SK-N-SH treated with all-trans-retinoic acid at 6 μM for 48 hours (cell line): ENCODE data around the gene CYP11A1.

ENCODE experiments used
- ATAC-seq: fragments of 200-7000 bp; cut with Tn5 transposase; 3 replicates; pipeline ENCODE4 v1.9.1; 2020; ENCODE audit warnings: mild to moderate bottlenecking, moderate library complexity
- ARNTL ChIP-seq: fragments of 450-650 bp; formaldehyde crosslinking; IDR thresholded peaks from 2 replicates; pipeline ENCODE4 v1.5.0; 2020; ENCODE audit warnings: low read depth, mild to moderate bottlenecking, moderate library complexity, borderline replicate concordance
- BACH2 ChIP-seq: fragments of 250-450 bp; sonication (Bioruptor Pico); IDR thresholded peaks from 2 replicates; pipeline ENCODE4 v1.9.0; 2021; ENCODE audit warnings: mild to moderate bottlenecking, borderline replicate concordance
- CREB5 ChIP-seq: fragments of 250-450 bp; sonication (Bioruptor Pico); IDR thresholded peaks from 2 replicates; pipeline ENCODE4 v1.5.1; 2020; ENCODE audit warnings: low read depth, mild to moderate bottlenecking, moderate library complexity
- CSDC2 ChIP-seq: fragments of 250-450 bp; sonication (Bioruptor Pico); IDR thresholded peaks from 2 replicates; pipeline ENCODE4 v1.5.0; 2020; ENCODE audit warnings: mild to moderate bottlenecking, moderate library complexity
- ESRRG ChIP-seq: fragments of 250-450 bp; sonication (Bioruptor Pico); IDR thresholded peaks from 2 replicates; pipeline ENCODE4 v1.6.1; 2021; ENCODE audit warnings: mild to moderate bottlenecking
- GLIS3 ChIP-seq: fragments of 250-450 bp; sonication (Bioruptor Pico); IDR thresholded peaks from 2 replicates; pipeline ENCODE4 v1.5.0; 2020; ENCODE audit warnings: mild to moderate bottlenecking, moderate library complexity
- ISL1 ChIP-seq: fragments of 250-450 bp; sonication (Bioruptor Pico); IDR thresholded peaks from 2 replicates; pipeline ENCODE4 v2.1.2; 2022; ENCODE audit warnings: mild to moderate bottlenecking, moderate library complexity
- PATZ1 ChIP-seq: fragments of 250-450 bp; sonication (Bioruptor Pico); IDR thresholded peaks from 2 replicates; pipeline ENCODE4 v1.8.0; 2020; ENCODE audit warnings: mild to moderate bottlenecking, moderate library complexity, borderline replicate concordance
- PPARA ChIP-seq: fragments of 250-450 bp; sonication (Bioruptor Pico); IDR thresholded peaks from 2 replicates; pipeline ENCODE4 v1.5.0; 2020; ENCODE audit warnings: mild to moderate bottlenecking, borderline replicate concordance
- RARB ChIP-seq: fragments of 250-450 bp; sonication (Bioruptor Pico); IDR thresholded peaks from 2 replicates; pipeline ENCODE4 v1.8.0; 2021; ENCODE audit warnings: mild to moderate bottlenecking, moderate library complexity
- SNAI2 ChIP-seq: fragments of 250-450 bp; sonication (Bioruptor Pico); IDR thresholded peaks from 2 replicates; pipeline ENCODE4 v1.5.0; 2020; ENCODE audit warnings: mild to moderate bottlenecking, moderate library complexity
- TCF4 ChIP-seq: fragments of 250-450 bp; sonication (Bioruptor Pico); IDR thresholded peaks from 2 replicates; pipeline ENCODE4 v1.8.0; 2021; ENCODE audit warnings: mild to moderate bottlenecking, moderate library complexity, borderline replicate concordance
- TOX ChIP-seq: fragments of 250-450 bp; sonication (Bioruptor Pico); IDR thresholded peaks from 2 replicates; pipeline ENCODE4 v1.8.0; 2021; ENCODE audit warnings: mild to moderate bottlenecking, moderate library complexity, borderline replicate concordance
- TSHZ2 ChIP-seq: fragments of 250-450 bp; sonication (Bioruptor Pico); IDR thresholded peaks from 2 replicates; pipeline ENCODE4 v1.5.0; 2020; ENCODE audit warnings: mild to moderate bottlenecking, moderate library complexity
- ZC3H10 ChIP-seq: fragments of 250-450 bp; sonication (Bioruptor Pico); IDR thresholded peaks from 2 replicates; pipeline ENCODE4 v1.5.1; 2021; ENCODE audit warnings: mild to moderate bottlenecking, moderate library complexity
- ZFP30 ChIP-seq: fragments of 450-650 bp; formaldehyde crosslinking; IDR thresholded peaks from 2 replicates; pipeline ENCODE4 v1.5.0; 2022; ENCODE audit warnings: mild to moderate bottlenecking, moderate library complexity
- ZNF565 ChIP-seq: fragments of 450-650 bp; formaldehyde crosslinking; conservative IDR thresholded peaks from 2 replicates; pipeline ENCODE4 v1.5.0; 2020; ENCODE audit warnings: low read depth, mild to moderate bottlenecking, moderate library complexity
- ZNF70 ChIP-seq: fragments of 450-650 bp; formaldehyde crosslinking; IDR thresholded peaks from 2 replicates; pipeline ENCODE4 v1.5.0; 2020; ENCODE audit warnings: mild to moderate bottlenecking, moderate library complexity
- ZNF8 ChIP-seq: fragments of 450-650 bp; formaldehyde crosslinking; IDR thresholded peaks from 2 replicates; pipeline ENCODE4 v1.5.0; 2020; ENCODE audit warnings: mild to moderate bottlenecking, moderate library complexity
- TF ChIP-seq, protein P1 (sequence below): fragments of 250-450 bp; sonication (Bioruptor Pico); IDR thresholded peaks from 2 replicates; pipeline ENCODE4 v1.5.1; 2021; ENCODE audit warnings: mild to moderate bottlenecking, moderate library complexity

Gene CYP11A1

GRCh38 chr15:74376226-74376625, 8.8 kb upstream of the CYP11A1 start:
- no peak for ATAC-seq
- TF ChIP-seq ZNF8 (CRISPR knock-in tag) (no peak), RARB (CRISPR knock-in tag) (no peak), BACH2 (no peak), ZNF70 (no peak), ZC3H10 (CRISPR knock-in tag) (no peak), SNAI2 (CRISPR knock-in tag) (no peak), ZFP30 (CRISPR knock-in tag) (no peak)

DNA sequence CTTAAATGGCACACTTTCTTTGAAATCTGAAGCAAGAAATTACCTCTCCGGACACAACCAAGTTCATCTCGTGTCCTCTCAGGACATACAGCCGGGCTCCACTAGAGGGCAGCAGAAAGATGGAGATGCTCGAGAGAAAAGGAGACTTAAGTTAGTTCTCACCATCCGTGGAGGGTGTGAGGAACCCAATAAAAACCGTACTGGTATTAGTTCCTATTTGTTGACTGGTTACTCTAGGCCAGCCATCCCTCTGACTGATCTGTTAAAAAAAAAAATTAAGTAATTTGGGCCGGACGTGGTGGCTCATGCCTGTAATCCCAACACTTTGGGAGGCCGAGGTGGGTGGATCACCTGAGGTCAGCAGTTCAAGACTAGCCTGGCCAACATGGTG, 7.9 kb upstream of the CYP11A1 start:
- peak; percentile 66 for ATAC-seq
- no peak for TF ChIP-seq ZNF565 (CRISPR knock-in tag)
- TF ChIP-seq CREB5 (CRISPR knock-in tag), result no peak
- TF ChIP-seq, protein P1, sequence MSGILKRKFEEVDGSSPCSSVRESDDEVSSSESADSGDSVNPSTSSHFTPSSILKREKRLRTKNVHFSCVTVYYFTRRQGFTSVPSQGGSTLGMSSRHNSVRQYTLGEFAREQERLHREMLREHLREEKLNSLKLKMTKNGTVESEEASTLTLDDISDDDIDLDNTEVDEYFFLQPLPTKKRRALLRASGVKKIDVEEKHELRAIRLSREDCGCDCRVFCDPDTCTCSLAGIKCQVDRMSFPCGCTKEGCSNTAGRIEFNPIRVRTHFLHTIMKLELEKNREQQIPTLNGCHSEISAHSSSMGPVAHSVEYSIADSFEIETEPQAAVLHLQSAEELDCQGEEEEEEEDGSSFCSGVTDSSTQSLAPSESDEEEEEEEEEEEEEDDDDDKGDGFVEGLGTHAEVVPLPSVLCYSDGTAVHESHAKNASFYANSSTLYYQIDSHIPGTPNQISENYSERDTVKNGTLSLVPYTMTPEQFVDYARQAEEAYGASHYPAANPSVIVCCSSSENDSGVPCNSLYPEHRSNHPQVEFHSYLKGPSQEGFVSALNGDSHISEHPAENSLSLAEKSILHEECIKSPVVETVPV (CRISPR knock-in tag), result no peak
- TF ChIP-seq TSHZ2 (CRISPR knock-in tag), result no peak
- no peak for TF ChIP-seq PPARA (CRISPR knock-in tag)
- TF ChIP-seq TOX, result no peak
- TF ChIP-seq RARB (CRISPR knock-in tag), result no peak
- no peak for TF ChIP-seq SNAI2 (CRISPR knock-in tag)

DNA sequence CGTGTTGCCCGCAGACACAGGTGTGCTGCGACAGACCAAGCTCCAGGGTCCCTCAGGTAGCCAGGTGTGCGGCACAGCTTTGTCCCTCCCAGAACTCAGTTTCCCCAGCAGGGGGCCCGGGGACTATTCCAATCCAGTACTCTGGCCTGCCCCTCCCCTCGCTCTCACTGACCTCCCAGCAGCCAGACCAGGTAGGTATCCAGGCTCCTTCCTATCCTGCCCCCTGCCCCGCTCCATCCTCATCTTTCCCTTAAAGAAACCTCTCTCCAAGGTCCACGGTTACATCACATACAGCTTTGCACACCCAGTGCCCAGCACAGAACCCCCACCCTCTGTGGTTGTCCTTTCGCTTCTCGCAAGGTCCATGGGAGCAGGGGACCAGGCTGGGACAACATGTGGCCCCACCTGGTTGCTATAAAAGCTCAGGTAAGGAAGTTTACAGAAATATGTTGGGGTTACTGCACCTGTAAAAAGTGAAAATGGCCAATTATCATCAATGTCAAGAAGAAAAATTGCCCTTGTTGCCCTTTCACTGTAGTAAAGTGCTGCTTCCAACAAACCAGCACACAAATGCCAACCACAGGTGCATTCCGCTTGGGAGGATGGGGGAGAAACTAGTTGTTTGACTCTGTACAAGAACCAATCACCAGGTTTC, 7.3 kb upstream of the CYP11A1 start:
- no peak for TF ChIP-seq TOX
- TF ChIP-seq GLIS3 (CRISPR knock-in tag), result no peak
- TF ChIP-seq ZFP30 (CRISPR knock-in tag), result no peak
- no peak for TF ChIP-seq ARNTL (CRISPR knock-in tag)
- TF ChIP-seq ESRRG, result no peak
- TF ChIP-seq ISL1 (CRISPR knock-in tag), result no peak
- no peak for TF ChIP-seq PATZ1
- TF ChIP-seq, all 23 proteins: peak for 0
- no peak for ATAC-seq

DNA sequence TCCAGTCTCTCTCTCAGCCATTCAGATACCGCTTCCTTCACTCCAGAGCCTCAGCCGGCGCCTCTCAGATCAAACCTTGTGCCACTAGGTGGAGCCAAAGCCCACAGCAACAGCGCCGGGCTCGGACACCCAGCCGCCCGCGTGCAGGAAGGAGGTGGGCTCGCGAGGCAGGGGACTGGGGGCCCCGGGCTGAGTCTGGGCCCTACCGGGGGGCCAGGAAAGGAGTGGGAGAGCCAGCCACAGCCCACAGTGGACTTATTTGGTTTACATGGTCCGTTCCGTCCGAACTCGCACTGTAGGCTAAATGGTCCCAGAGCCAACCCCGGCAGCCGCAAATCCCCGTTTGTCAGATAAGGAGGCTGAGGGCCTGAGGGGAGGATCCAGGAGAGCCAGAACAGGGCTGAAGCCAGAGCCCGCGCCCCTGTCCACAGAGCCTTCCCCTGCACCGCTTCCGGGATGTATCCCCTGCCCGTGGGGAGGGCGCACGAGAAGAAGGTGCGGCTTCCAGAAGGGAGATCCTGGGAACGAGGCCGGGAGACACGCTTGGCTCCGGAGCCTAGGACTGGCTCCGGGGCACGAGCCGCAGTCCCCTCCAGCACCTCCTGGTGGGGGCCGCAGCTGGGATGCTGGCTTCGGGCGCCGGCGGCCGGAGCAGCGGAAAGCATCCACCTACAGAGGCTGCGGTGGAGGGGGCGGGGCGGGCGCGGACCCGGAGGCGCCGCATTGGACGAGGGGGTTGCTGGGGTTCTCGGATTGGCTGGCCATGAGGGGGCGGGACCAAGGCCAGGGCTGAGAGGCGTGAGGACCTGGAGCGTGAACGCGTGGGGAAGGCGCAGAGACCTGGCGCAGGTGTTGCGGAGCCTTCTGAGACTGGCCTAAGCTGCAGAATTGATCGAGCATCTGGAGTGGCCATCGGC, 6.5 kb upstream of the CYP11A1 start:
- peak; percentile 97 for ATAC-seq
- no peak for TF ChIP-seq TSHZ2 (CRISPR knock-in tag)
- no peak for TF ChIP-seq ZNF565 (CRISPR knock-in tag)
- TF ChIP-seq BACH2, result no peak
- TF ChIP-seq PATZ1, result no peak
- TF ChIP-seq GLIS3 (CRISPR knock-in tag), result no peak
- TF ChIP-seq CREB5 (CRISPR knock-in tag), result no peak
- TF ChIP-seq SNAI2 (CRISPR knock-in tag), result no peak
- TF ChIP-seq ZC3H10 (CRISPR knock-in tag), result no peak
- no peak for TF ChIP-seq ZNF8 (CRISPR knock-in tag)
- no peak for TF ChIP-seq TCF4 (CRISPR knock-in tag)
- TF ChIP-seq CSDC2, result no peak
- no peak for TF ChIP-seq ISL1 (CRISPR knock-in tag)
- no peak for TF ChIP-seq RARB (CRISPR knock-in tag)
